Posterior cingulate gyrus (tissue), 11 donors: ENCODE measurements around the gene LRRFIP2.
"Not testable (repeated sequence)": the region's sequence is repeated elsewhere in the genome, so short reads cannot be mapped to it uniquely, and the experiment has no call there.

Source experiments
- DNase-seq, 10 donors: peaks; one replicate each; pipeline versions ENCODE4 v3.0.0 to v3.0.0-alpha.2; 2020 to 2021; ENCODE audit warnings: mixed read lengths in 3 of 10
- intact Hi-C: fragments of 100-400 bp; cut with DNase I; formaldehyde crosslinking; loops from one replicate; pipeline ENCODE4 v1.15.1; 2023

The LRRFIP2 gene

GRCh38 chr3:37147666-37148065 is 26.7 kb downstream of the LRRFIP2 start:
- intact Hi-C loops, result no loop called here
- DNase-seq, result no peak

GRCh38 chr3:37146927-37147326 is 27.5 kb downstream of the LRRFIP2 start:
- DNase-seq, intact Hi-C loops: not testable (repeated sequence)

GRCh38 chr3:37145611-37146010 is 28.8 kb downstream of the LRRFIP2 start:
- intact Hi-C loops, result no loop called here
- DNase-seq, result no peak

- no peak for DNase-seq
These were observed 29.6 kb downstream of the LRRFIP2 start for GRCh38 chr3:37144806-37145205.

GRCh38 chr3:37143821-37144220 is 30.6 kb downstream of the LRRFIP2 start:
- intact Hi-C loops, result no loop called here
- DNase-seq, result no peak

More at GRCh38 chr3:37144806-37145205, 29.6 kb downstream of the LRRFIP2 start:
- intact Hi-C loops, result no loop called here

- no peak for DNase-seq
- intact Hi-C loops, result no loop called here
These were observed 32.7 kb downstream of the LRRFIP2 start for GRCh38 chr3:37141676-37142075.

GRCh38 chr3:37140899-37141541 is 33.4 kb downstream of the LRRFIP2 start:
- intact Hi-C loops, result no loop called here
- DNase-seq, result no peak

GRCh38 chr3:37139567-37140052 is 34.8 kb downstream of the LRRFIP2 start:
- intact Hi-C loops, result no loop called here

GRCh38 chr3:37138816-37139215 is 35.6 kb downstream of the LRRFIP2 start:
- DNase-seq, result no peak
- intact Hi-C loops, result no loop called here

More at GRCh38 chr3:37139567-37140052, 34.8 kb downstream of the LRRFIP2 start:
- no peak for DNase-seq

- DNase-seq, result no peak
- intact Hi-C loops, result no loop called here
These were observed 36.9 kb downstream of the LRRFIP2 start for GRCh38 chr3:37137516-37137915.

- no peak for DNase-seq
- intact Hi-C loops, result no loop called here
These were observed 38.3 kb downstream of the LRRFIP2 start for GRCh38 chr3:37136067-37136466.

GRCh38 chr3:37135561-37135960 is 38.8 kb downstream of the LRRFIP2 start:
- intact Hi-C loops, result no loop called here
- DNase-seq, result no peak

- no peak for DNase-seq
- intact Hi-C loops, result no loop called here
These were observed 42.0 kb downstream of the LRRFIP2 start for GRCh38 chr3:37132334-37132733.

GRCh38 chr3:37131860-37132144 is 42.6 kb downstream of the LRRFIP2 start:
- intact Hi-C loops, result no loop called here
- no peak for DNase-seq

- DNase-seq, result no peak
These were observed 43.2 kb downstream of the LRRFIP2 start for GRCh38 chr3:37130984-37131859.

GRCh38 chr3:37130448-37130847 is 43.9 kb downstream of the LRRFIP2 start:
- no peak for DNase-seq
- intact Hi-C loops, result no loop called here

More at GRCh38 chr3:37130984-37131859, 43.2 kb downstream of the LRRFIP2 start:
- intact Hi-C loops, result no loop called here

- DNase-seq, result no peak
- intact Hi-C loops, result no loop called here
These were observed 44.5 kb downstream of the LRRFIP2 start for GRCh38 chr3:37129871-37130270.

GRCh38 chr3:37127340-37127739 is 47.0 kb downstream of the LRRFIP2 start:
- intact Hi-C loops, result no loop called here
- DNase-seq, result no peak

GRCh38 chr3:37126856-37127255 is 47.5 kb downstream of the LRRFIP2 start:
- DNase-seq, result no peak
- intact Hi-C loops, result no loop called here

- intact Hi-C loops, result no loop called here
- no peak for DNase-seq
These were observed 48.9 kb downstream of the LRRFIP2 start for GRCh38 chr3:37125195-37126073.

GRCh38 chr3:37124435-37124834 is 49.9 kb downstream of the LRRFIP2 start:
- no peak for DNase-seq
- intact Hi-C loops, result no loop called here
